ENCODE data around the gene DUSP1. TPM values are rescaled to one million over a fixed set of nuclear protein-coding genes. Genes with fewer than 3 reads are reported as not detected.
"Not testable (repeated sequence)": the region's sequence is repeated elsewhere in the genome, so short reads cannot be mapped to it uniquely, and the experiment has no call there.

The DUSP1 gene
- total RNA-seq = 8.9 and 9.7 TPM in 2 replicates

- Mint-ChIP-seq H3K4me3 (ENCODE audit: low read depth) (peak within 1 kb of the TSS; percentile 86), H3K36me3 (ENCODE audit: low read depth) (peaks cover 31% of the 10 kb centered on the region), H3K4me1 (ENCODE audit: low read depth) (peaks cover 39% of the 10 kb centered on the region), H3K9me3 (no peaks in the 10 kb centered on the region), H3K27ac (peak within 1 kb of the TSS; percentile 97), H3K27me3 (ENCODE audit: low read depth) (no peaks in the 10 kb centered on the region)
- intact Hi-C loops (cut with micrococcal nuclease) = loop anchor here (1.0 to 5.0 kb wide), 3 partner anchors 161 to 286 kb away; partner anchors contain the start of genes CREBRF and RPL26L1
- DNase-seq (ENCODE audit: low spot score) = peak; percentile 93
Observed at GRCh38 chr5:172770675-172771438, at the start of gene DUSP1. TSS of gene DUSP1 (minus strand) at chr5:172771195. CDS start at chr5:172770952, 243 bp downstream.

- H3K4me3 Mint-ChIP-seq (ENCODE audit: low read depth) = no peak overlapping the region
Observed at GRCh38 chr5:172820046-172820767, 49.2 kb upstream of the DUSP1 start.

GRCh38 chr5:172819569-172819968, 48.6 kb upstream of the DUSP1 start:
- intact Hi-C loops (cut with micrococcal nuclease) = no loop called here

More at GRCh38 chr5:172820046-172820767, 49.2 kb upstream of the DUSP1 start:
- peaks cover 6% of the 10 kb centered on the region for H3K4me1 Mint-ChIP-seq (ENCODE audit: low read depth)
- no peak for DNase-seq (ENCODE audit: low spot score)
- no peaks in the 10 kb centered on the region for H3K27me3 Mint-ChIP-seq (ENCODE audit: low read depth)
- H3K9me3 Mint-ChIP-seq = peaks cover 2% of the 10 kb centered on the region
- H3K27ac Mint-ChIP-seq = no peak overlapping the region
- no peaks in the 10 kb centered on the region for H3K36me3 Mint-ChIP-seq (ENCODE audit: low read depth)
- intact Hi-C loops (cut with micrococcal nuclease) = loop anchor here (1.0 kb wide), 1 partner anchor 22 kb away; no protein-coding TSS in a partner anchor

GRCh38 chr5:172818081-172818480, 47.1 kb upstream of the DUSP1 start:
- Mint-ChIP-seq H3K27ac (no peak overlapping the region), H3K27me3 (ENCODE audit: low read depth) (no peaks in the 10 kb centered on the region), H3K9me3 (no peaks in the 10 kb centered on the region), H3K4me3 (ENCODE audit: low read depth) (no peak overlapping the region), H3K4me1 (ENCODE audit: low read depth) (peaks cover 6% of the 10 kb centered on the region), H3K36me3 (ENCODE audit: low read depth) (no peaks in the 10 kb centered on the region)
- no peak for DNase-seq (ENCODE audit: low spot score)
- intact Hi-C loops (cut with micrococcal nuclease) = no loop called here

More at GRCh38 chr5:172819569-172819968, 48.6 kb upstream of the DUSP1 start:
- no peak overlapping the region for H3K27ac Mint-ChIP-seq
- H3K36me3 Mint-ChIP-seq (ENCODE audit: low read depth) = no peaks in the 10 kb centered on the region
- H3K9me3 Mint-ChIP-seq = no peaks in the 10 kb centered on the region
- no peak for DNase-seq (ENCODE audit: low spot score)
- no peak overlapping the region for H3K4me3 Mint-ChIP-seq (ENCODE audit: low read depth)
- H3K4me1 Mint-ChIP-seq (ENCODE audit: low read depth) = peaks cover 6% of the 10 kb centered on the region
- H3K27me3 Mint-ChIP-seq (ENCODE audit: low read depth) = no peaks in the 10 kb centered on the region

- Mint-ChIP-seq H3K27ac (no peak overlapping the region), H3K4me1 (ENCODE audit: low read depth) (peaks cover 6% of the 10 kb centered on the region), H3K36me3 (ENCODE audit: low read depth) (no peaks in the 10 kb centered on the region), H3K27me3 (ENCODE audit: low read depth) (no peaks in the 10 kb centered on the region), H3K9me3 (no peaks in the 10 kb centered on the region), H3K4me3 (ENCODE audit: low read depth) (no peak overlapping the region)
- DNase-seq (ENCODE audit: low spot score) = no peak
- intact Hi-C loops (cut with micrococcal nuclease) = no loop called here
Observed at GRCh38 chr5:172817664-172818063, 46.7 kb upstream of the DUSP1 start.

- Mint-ChIP-seq H3K4me3 (ENCODE audit: low read depth) (no peak overlapping the region), H3K4me1 (ENCODE audit: low read depth) (peaks cover 6% of the 10 kb centered on the region), H3K36me3 (ENCODE audit: low read depth) (no peaks in the 10 kb centered on the region), H3K27ac (no peak overlapping the region), H3K9me3 (no peaks in the 10 kb centered on the region), H3K27me3 (ENCODE audit: low read depth) (no peaks in the 10 kb centered on the region)
- DNase-seq (ENCODE audit: low spot score) = no peak
- intact Hi-C loops (cut with micrococcal nuclease) = no loop called here
Observed at GRCh38 chr5:172816925-172817562, 46.0 kb upstream of the DUSP1 start.

GRCh38 chr5:172815631-172816030, 44.6 kb upstream of the DUSP1 start:
- intact Hi-C loops (cut with micrococcal nuclease) = no loop called here
- no peak for DNase-seq (ENCODE audit: low spot score)
- Mint-ChIP-seq H3K4me3 (ENCODE audit: low read depth) (no peak overlapping the region), H3K9me3 (no peaks in the 10 kb centered on the region), H3K36me3 (ENCODE audit: low read depth) (no peaks in the 10 kb centered on the region), H3K4me1 (ENCODE audit: low read depth) (peaks cover 6% of the 10 kb centered on the region), H3K27ac (no peak overlapping the region), H3K27me3 (ENCODE audit: low read depth) (no peaks in the 10 kb centered on the region)

- intact Hi-C loops (cut with micrococcal nuclease); H3K27ac Mint-ChIP-seq; H3K27me3 Mint-ChIP-seq (ENCODE audit: low read depth); H3K4me3 Mint-ChIP-seq (ENCODE audit: low read depth); DNase-seq (ENCODE audit: low spot score); H3K9me3 Mint-ChIP-seq; H3K36me3 Mint-ChIP-seq (ENCODE audit: low read depth): not testable (repeated sequence)
- peaks cover 14% of the 10 kb centered on the region for H3K4me1 Mint-ChIP-seq (ENCODE audit: low read depth)
Observed at GRCh38 chr5:172810996-172811395, 40.0 kb upstream of the DUSP1 start.

- Mint-ChIP-seq H3K36me3 (ENCODE audit: low read depth) (no peaks in the 10 kb centered on the region), H3K4me3 (ENCODE audit: low read depth) (no peak overlapping the region), H3K27me3 (ENCODE audit: low read depth) (no peaks in the 10 kb centered on the region), H3K4me1 (ENCODE audit: low read depth) (peaks cover 14% of the 10 kb centered on the region), H3K9me3 (peaks cover 5% of the 10 kb centered on the region), H3K27ac (no peak overlapping the region)
- no peak for DNase-seq (ENCODE audit: low spot score)
- intact Hi-C loops (cut with micrococcal nuclease) = no loop called here
Observed at GRCh38 chr5:172809774-172810173, 38.8 kb upstream of the DUSP1 start.

GRCh38 chr5:172807766-172808311, 36.8 kb upstream of the DUSP1 start:
- no peak for DNase-seq (ENCODE audit: low spot score)
- H3K4me1 Mint-ChIP-seq (ENCODE audit: low read depth) = peaks cover 14% of the 10 kb centered on the region
- H3K27ac Mint-ChIP-seq = peak overlapping the region; percentile 91
- intact Hi-C loops (cut with micrococcal nuclease) = loop anchor here (1.0 kb wide), 4 partner anchors 26 to 43 kb away; partner anchors contain the start of gene ERGIC1
- H3K27me3 Mint-ChIP-seq (ENCODE audit: low read depth) = no peaks in the 10 kb centered on the region
- peaks cover 5% of the 10 kb centered on the region for H3K9me3 Mint-ChIP-seq
- peak overlapping the region; percentile 58 for H3K4me3 Mint-ChIP-seq (ENCODE audit: low read depth)
- H3K36me3 Mint-ChIP-seq (ENCODE audit: low read depth) = no peaks in the 10 kb centered on the region

- Mint-ChIP-seq H3K9me3 (peaks cover 5% of the 10 kb centered on the region), H3K27ac (peak overlapping the region; percentile 91)
- intact Hi-C loops (cut with micrococcal nuclease) = loop anchor here (1.0 kb wide), 4 partner anchors 27 to 42 kb away; partner anchors contain the start of gene ERGIC1
Observed at GRCh38 chr5:172806897-172807672, 36.1 kb upstream of the DUSP1 start.

GRCh38 chr5:172805736-172806255, 34.8 kb upstream of the DUSP1 start:
- H3K36me3 Mint-ChIP-seq (ENCODE audit: low read depth) = no peaks in the 10 kb centered on the region
- H3K4me1 Mint-ChIP-seq (ENCODE audit: low read depth) = peaks cover 14% of the 10 kb centered on the region
- DNase-seq (ENCODE audit: low spot score) = no peak
- peak overlapping the region; percentile 88 for H3K27ac Mint-ChIP-seq
- H3K27me3 Mint-ChIP-seq (ENCODE audit: low read depth) = no peaks in the 10 kb centered on the region
- H3K4me3 Mint-ChIP-seq (ENCODE audit: low read depth) = no peak overlapping the region
- H3K9me3 Mint-ChIP-seq = peaks cover 5% of the 10 kb centered on the region
- intact Hi-C loops (cut with micrococcal nuclease) = no loop called here

More at GRCh38 chr5:172806897-172807672, 36.1 kb upstream of the DUSP1 start:
- Mint-ChIP-seq H3K4me3 (ENCODE audit: low read depth) (peak overlapping the region; percentile 58), H3K27me3 (ENCODE audit: low read depth) (no peaks in the 10 kb centered on the region), H3K4me1 (ENCODE audit: low read depth) (peaks cover 14% of the 10 kb centered on the region), H3K36me3 (ENCODE audit: low read depth) (no peaks in the 10 kb centered on the region)
- peak; percentile 78 for DNase-seq (ENCODE audit: low spot score)
